OCI-LY1 (cell line): ENCODE data around the gene REEP5.

ENCODE experiments used
- EZH2 ChIP-seq: fragments of 200-600 bp; sonication (generic), shearing (Covaris generic); IDR thresholded peaks from 2 replicates; pipeline ENCODE4 v1.8.0; 2017; ENCODE audit warnings: borderline replicate concordance, mixed run types, mild to moderate bottlenecking, antibody characterized with exemption, low read length, moderate library complexity, mixed read lengths
- TF ChIP-seq, protein P1 (sequence below): fragments of 200-600 bp; sonication (generic), shearing (Covaris generic); IDR thresholded peaks from 2 replicates; pipeline ENCODE4 v1.5.1; 2017; ENCODE audit warnings: mild to moderate bottlenecking, antibody characterized with exemption, low read length, moderate library complexity, mixed read lengths

DNA sequence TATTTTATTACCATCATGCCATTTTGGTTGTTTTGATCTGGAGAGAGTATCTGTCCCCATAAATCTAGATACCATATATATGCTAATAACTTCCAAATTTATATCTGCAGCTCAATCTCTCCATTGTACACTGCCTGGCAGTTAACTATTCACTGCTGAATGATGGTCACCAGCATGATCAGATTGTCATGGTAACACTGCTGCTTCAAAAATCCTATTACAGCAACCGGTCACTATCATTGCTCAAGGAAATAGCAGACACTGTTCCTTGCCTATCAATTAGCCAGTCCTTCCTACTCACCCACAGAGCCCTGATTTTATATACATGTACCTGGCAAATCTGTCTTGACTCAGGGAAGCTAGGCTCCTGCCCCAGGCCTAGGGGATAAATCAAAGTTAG lies 11.5 kb downstream of the REEP5 start:
- TF ChIP-seq EZH2 = no peak
- TF ChIP-seq, protein P1, sequence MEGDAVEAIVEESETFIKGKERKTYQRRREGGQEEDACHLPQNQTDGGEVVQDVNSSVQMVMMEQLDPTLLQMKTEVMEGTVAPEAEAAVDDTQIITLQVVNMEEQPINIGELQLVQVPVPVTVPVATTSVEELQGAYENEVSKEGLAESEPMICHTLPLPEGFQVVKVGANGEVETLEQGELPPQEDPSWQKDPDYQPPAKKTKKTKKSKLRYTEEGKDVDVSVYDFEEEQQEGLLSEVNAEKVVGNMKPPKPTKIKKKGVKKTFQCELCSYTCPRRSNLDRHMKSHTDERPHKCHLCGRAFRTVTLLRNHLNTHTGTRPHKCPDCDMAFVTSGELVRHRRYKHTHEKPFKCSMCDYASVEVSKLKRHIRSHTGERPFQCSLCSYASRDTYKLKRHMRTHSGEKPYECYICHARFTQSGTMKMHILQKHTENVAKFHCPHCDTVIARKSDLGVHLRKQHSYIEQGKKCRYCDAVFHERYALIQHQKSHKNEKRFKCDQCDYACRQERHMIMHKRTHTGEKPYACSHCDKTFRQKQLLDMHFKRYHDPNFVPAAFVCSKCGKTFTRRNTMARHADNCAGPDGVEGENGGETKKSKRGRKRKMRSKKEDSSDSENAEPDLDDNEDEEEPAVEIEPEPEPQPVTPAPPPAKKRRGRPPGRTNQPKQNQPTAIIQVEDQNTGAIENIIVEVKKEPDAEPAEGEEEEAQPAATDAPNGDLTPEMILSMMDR = no peak
